ENCODE data around the gene C14orf119.

The C14orf119 gene

GRCh38 chr14:23060536-23061260, 34.6 kb upstream of the C14orf119 start:
- in situ Hi-C loops (cut with MboI; ENCODE audit: low sequenced_read_pairs), result no loop called here

DNA sequence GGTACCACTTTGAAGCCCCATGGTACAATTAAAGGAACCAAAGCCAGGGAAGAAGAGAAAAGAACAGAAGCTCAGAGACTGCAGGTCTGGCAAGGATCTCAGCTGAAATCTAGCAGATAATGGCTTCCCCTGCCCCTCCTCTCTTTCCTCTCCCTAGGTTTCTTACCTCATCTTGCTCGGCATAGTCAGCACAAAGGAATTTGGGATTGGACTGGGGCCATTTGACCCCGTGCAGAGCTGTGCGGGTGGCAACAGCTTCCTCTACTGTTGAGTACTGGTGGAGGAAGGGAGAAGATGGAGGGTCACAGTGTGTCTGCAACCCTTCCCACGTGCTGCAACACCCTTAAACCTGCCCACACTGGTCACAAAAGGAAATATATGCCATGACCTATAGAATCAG, 33.3 kb upstream of the C14orf119 start:
- in situ Hi-C loops (cut with MboI; ENCODE audit: low sequenced_read_pairs), result no loop called here

DNA sequence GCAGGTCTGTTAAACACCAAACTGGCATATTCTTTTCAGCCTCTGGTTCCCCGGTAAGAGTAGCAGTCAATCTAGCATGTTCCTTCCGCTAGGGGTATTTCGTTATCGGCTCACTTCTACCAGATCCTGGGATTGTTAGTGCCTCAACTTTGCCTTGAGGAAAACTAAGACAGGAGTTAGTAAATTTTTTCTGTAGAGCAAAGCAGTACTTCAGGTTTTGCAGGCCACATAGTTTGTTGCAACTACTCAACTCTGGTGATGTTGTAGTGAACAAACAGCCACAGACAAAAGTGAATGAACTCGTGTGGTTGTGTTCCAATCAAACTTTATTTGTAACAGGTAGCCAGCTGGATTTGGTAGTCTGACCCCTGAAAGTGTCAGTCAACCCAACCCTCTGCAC, 31.7 kb upstream of the C14orf119 start:
- in situ Hi-C loops (cut with MboI; ENCODE audit: low sequenced_read_pairs), result no loop called here

- in situ Hi-C loops (cut with MboI; ENCODE audit: low sequenced_read_pairs), result no loop called here
These were observed 28.9 kb upstream of the C14orf119 start for GRCh38 chr14:23066368-23066767.

- in situ Hi-C loops (cut with MboI; ENCODE audit: low sequenced_read_pairs), result no loop called here
These were observed 28.2 kb upstream of the C14orf119 start for GRCh38 chr14:23066855-23067744.

DNA sequence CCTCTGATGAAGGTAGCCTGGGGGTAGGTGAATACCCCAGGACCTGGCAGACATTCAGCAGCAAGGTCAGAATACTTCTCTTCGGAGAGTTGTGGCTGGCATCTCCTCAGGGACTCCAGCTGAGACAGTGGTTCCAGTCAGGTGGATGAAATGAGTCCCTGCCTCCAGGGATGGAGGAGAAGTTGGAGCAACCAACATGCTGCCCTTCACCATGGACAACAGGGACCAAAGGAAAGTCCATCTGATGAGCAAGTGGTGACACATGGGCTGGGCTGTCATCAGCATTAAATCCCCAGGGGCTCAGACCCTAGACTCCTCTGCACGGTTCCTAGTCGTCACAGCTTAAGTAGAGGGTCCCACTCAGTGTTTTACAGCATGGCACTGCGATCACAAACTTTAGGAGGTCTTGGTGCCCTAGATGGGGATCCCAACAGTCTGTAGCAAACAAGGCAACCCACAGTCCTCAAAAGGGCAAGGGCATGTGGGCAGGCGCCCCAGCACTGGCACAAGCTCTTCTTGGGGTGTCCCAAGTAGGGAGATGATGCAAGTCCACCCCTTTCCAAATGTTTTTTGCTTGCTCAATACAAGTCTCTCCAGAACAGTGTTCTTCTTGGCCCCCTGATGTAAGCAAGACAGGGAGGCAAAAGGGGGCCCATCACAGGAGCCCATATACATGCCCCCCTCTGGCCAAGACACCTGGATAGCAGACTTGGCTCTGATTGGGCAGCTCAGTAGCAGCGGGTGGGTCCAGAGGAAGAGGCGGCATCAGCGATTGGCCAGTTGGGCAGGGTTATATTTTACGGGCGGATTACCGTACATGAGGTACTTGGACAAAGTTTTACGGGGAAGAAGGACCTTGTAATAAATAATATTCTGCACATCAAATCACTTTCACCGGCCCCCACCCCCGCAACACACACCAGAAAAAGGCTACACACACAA, 27.2 kb upstream of the C14orf119 start:
- in situ Hi-C loops (cut with MboI; ENCODE audit: low sequenced_read_pairs), result no loop called here

- in situ Hi-C loops (cut with MboI; ENCODE audit: low sequenced_read_pairs), result no loop called here
These were observed 26.4 kb upstream of the C14orf119 start for GRCh38 chr14:23068789-23069412.

DNA sequence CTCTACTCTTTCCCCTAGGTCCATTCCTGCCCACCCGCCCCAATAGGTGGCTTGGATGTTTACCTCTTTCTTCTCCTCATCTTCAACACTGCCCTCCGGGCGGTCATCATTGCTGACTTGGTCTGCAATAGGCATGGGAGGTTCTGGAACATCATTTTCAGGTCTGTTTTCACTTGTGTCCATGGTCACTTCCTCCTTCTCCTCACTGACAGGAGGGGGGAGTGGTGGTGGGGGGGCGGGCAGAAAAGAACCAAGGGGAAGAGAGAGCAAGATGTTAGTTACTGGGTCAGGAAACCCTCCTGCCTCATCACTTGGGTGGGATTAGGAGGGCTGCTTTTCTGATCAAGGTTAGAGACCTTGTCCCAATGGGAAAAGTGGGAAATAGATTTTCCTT, 25.9 kb upstream of the C14orf119 start:
- in situ Hi-C loops (cut with MboI; ENCODE audit: low sequenced_read_pairs), result no loop called here

DNA sequence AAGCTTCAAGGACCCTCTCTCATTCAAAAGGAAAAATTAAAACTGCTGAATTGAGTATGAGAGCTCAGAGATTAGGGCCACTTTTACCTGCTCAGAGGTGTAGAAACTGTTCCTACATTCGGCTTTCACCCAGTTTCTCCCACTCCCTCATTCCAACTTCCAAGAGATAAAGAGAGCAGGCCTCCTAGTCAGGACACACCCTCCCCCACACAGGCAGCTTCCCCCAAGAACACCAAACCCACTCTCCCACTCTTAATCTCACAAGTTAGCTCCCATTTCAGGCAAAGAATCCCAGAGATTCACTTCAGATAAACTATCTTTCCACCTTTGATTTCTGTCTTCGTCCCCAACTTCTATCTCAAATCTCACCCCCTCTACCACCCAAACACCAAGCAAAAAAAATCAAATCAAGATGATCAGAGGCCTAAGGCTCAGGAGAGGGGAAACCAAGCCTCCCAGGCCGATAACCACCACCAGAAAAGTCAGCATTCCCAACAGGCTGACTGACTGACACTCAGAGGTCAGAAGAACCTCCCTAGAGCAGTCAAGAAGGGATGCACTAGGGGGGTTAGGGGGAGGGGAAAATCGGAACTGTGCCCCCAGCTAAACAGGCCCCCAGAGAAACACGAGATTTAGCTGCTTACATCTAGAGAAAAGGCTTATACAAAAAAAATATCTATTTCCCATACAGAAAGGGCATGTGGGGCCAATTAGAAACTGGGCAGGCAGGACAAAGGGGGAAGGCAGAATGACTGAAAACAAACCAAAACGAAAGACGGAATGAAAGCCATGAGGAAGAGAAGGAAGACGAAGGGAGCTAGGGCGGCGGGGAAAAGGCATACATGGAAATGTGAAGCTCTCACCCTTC, 24.8 kb upstream of the C14orf119 start:
- in situ Hi-C loops (cut with MboI; ENCODE audit: low sequenced_read_pairs), result no loop called here

DNA sequence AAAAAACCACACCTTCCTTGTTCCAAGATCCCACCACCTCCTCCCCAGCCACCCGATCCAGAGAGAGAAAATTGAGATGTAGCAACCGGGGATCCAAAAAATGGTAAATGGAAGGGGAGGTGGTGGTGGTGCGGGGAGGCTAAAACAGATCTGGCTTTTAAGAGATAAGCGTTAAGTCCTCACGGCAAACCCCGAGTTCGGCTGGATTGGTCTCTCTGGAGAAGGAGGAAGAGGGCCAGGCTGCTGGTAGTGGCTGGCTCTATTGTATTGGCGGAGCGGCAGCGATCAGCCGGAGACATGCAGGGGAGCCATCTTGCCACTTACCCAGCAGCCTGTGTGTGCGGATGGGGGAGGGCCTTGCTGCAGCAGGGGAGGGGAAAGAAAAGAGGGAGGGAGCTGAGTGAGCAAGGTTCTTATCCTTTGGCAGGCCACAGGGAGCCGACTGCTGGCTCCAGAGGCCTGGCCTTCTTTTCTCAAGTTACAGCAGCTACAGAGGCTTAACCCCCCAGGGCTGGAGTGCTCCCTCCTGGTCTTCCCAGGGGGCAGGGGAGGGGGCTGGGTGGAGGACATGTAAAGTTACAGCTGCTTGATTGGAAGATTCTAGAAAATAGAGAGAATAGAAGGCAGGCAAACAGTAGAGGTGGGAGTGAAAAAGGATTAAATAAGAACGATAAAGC, 23.9 kb upstream of the C14orf119 start:
- in situ Hi-C loops (cut with MboI; ENCODE audit: low sequenced_read_pairs), result no loop called here

GRCh38 chr14:23071921-23072539, 23.3 kb upstream of the C14orf119 start:
- in situ Hi-C loops (cut with MboI; ENCODE audit: low sequenced_read_pairs), result no loop called here

DNA sequence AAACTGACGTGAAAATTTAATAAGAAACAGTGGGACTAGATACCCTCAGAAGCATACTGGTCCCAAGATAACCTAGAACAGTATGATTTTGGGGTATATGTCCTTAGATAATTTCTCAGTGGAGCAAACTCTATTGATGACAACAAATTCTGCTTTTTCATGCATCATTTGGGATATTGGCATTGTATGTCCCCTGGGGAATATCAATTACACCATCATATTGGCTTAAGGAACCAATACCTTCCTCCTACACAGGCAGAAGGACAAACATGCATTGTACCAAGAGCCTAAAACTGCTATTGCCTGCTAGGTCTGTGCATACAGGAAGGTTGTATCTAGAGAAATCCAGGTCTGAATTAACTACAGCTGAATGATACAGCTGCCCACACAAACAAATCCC, 20.4 kb upstream of the C14orf119 start:
- in situ Hi-C loops (cut with MboI; ENCODE audit: low sequenced_read_pairs), result no loop called here

GRCh38 chr14:23076785-23077408, 18.4 kb upstream of the C14orf119 start:
- in situ Hi-C loops (cut with MboI; ENCODE audit: low sequenced_read_pairs), result no loop called here

GRCh38 chr14:23077962-23078361, 17.3 kb upstream of the C14orf119 start:
- in situ Hi-C loops (cut with MboI; ENCODE audit: low sequenced_read_pairs), result no loop called here

DNA sequence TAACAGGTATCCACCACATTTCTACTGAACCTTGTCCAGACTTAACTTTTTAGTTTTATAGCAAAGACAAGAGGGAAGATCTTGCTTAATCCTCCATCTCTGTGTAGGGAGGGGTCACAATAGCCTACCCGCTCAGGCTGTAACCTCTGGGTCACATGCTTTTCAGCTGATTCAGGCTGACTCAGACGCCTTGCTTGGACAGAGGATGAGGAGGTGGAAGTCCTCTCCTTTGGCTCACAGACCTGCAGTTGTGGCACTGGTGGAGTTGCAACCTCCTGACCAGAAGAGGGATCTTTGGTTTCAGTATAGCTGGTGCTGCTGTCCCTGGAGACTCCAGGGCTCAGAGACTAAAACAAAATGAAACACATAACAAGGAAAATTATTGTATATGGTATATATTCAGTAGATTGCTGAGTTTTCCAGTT, 16.6 kb upstream of the C14orf119 start:
- in situ Hi-C loops (cut with MboI; ENCODE audit: low sequenced_read_pairs), result no loop called here

DNA sequence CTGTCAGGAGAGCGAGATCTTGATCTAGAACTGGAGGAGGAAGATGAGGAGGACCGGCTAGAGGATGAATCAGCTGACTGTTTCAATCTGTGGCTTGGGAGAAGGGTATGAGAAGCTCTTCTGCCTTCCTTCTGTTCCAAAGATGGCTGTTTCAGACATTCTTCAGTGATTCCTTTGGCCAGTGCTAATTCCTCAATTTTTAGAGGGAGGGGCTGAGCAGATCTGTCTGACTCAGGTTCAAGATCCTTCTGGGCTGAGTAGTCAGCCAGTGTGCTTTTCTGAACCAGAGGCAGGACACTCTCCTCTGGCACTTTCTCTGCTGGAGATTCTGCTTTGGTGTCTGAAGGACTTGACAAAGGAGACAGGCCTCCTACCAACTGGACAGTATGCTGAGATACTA, 15.6 kb upstream of the C14orf119 start:
- in situ Hi-C loops (cut with MboI; ENCODE audit: low sequenced_read_pairs), result no loop called here

DNA sequence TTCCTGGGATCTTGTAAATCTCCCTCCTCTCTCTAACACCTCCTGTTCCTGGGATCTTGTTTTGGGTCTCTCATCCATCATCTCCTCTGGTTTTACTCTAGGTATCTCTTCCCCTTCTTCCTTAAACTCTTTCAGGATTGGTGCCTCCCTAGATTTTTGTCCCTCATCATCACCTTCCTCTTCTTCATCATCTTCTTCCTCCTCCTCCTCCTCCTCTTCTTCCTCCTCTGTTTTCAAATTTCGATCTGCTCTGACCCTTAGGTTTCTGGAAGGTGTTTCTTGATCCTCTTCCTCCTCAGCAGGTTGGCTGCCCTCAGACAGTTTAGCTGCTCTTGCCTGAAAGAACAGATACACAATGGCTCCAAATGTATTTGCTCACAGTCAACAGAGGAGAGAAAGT, 14.8 kb upstream of the C14orf119 start:
- in situ Hi-C loops (cut with MboI; ENCODE audit: low sequenced_read_pairs), result no loop called here

DNA sequence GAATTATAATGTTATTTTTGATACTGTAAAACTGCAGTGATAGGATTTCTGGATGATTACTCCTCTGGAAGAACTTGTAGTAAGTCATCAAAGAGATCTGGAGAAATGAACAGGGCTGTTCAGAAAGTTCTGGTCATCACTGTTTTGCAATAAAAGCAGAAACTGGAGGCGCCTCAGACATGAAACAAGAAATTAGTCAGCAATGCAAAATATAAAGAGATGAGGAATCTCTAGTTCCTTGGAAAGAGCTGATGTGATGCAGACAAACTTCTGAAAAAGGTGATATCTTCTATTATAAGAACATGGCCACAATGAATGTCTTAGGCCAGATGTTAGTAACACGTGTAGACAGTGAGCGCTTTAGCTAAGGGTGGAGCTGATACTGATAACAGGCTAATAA, 9.8 kb upstream of the C14orf119 start:
- in situ Hi-C loops (cut with MboI; ENCODE audit: low sequenced_read_pairs), result no loop called here
